Fibroblast of the aortic adventitia (primary cell): ENCODE data around the gene UNC13B. TPM values are rescaled to one million over a fixed set of nuclear protein-coding genes. Genes with fewer than 3 reads are reported as not detected.

Experiments
- DNase-seq: peaks from one replicate; pipeline ENCODE4 v3.0.0-alpha.2; 2010; ENCODE audit warnings: low read depth
- H3K4me3 ChIP-seq: 2 replicates; pipeline ENCODE4 v1.5.1; 2011; ENCODE audit warnings: low read depth, mild to moderate bottlenecking, control low read depth, low read length, moderate library complexity
- CTCF ChIP-seq: IDR thresholded peaks from 2 replicates; pipeline ENCODE4 v1.5.1; 2011; ENCODE audit warnings: mild to moderate bottlenecking, low read length, control low read depth, inconsistent platforms; ENCODE audit not compliant: insufficient read depth
- total RNA-seq: library from RNA; depleted of rRNA; stranded (reverse); fragments of >200 nt; gene quantifications from 2 replicates; pipeline ENCODE4 v1.2.3, GENCODE V29; 2012; ENCODE audit warnings: low replicate concordance

UNC13B gene
- total RNA-seq, 1 donor = 32.6 TPM

GRCh38 chr9:35396560-35397215 lies 234.9 kb downstream of the UNC13B start:
- DNase-seq = no peak
- no peak for TF ChIP-seq CTCF
- no peak overlapping the region for H3K4me3 ChIP-seq

- no peak for DNase-seq
These were observed 235.4 kb downstream of the UNC13B start for GRCh38 chr9:35397216-35397698.

GRCh38 chr9:35397923-35398322 lies 236.1 kb downstream of the UNC13B start:
- H3K4me3 ChIP-seq = no peak overlapping the region
- no peak for TF ChIP-seq CTCF
- no peak for DNase-seq

More at GRCh38 chr9:35397216-35397698, 235.4 kb downstream of the UNC13B start:
- H3K4me3 ChIP-seq = no peak overlapping the region
- TF ChIP-seq CTCF = no peak

GRCh38 chr9:35398651-35399335 lies 237.0 kb downstream of the UNC13B start:
- H3K4me3 ChIP-seq = no peak overlapping the region
- TF ChIP-seq CTCF = no peak
- no peak for DNase-seq

GRCh38 chr9:35404865-35405264 lies 243.1 kb downstream of the UNC13B start:
- DNase-seq = no peak
- no peak overlapping the region for H3K4me3 ChIP-seq
- no peak for TF ChIP-seq CTCF

GRCh38 chr9:35406183-35406959 lies 244.6 kb downstream of the UNC13B start:
- no peak overlapping the region for H3K4me3 ChIP-seq
- TF ChIP-seq CTCF = no peak
- DNase-seq = no peak
